Neural crest cell (in vitro differentiated cells): Measurements from ENCODE around the gene SCLT1. TPM values are rescaled to one million over a fixed set of nuclear protein-coding genes. Genes with fewer than 3 reads are reported as not detected.

Source experiments
- DNase-seq: peaks from one replicate; pipeline ENCODE4 v3.0.0; 2021; ENCODE audit warnings: low read depth, mixed read lengths, low spot score
- H3K27ac Mint-ChIP-seq: one replicate; pipeline ENCODE4 v1.8.0; 2021; ENCODE audit warnings: mild to moderate bottlenecking, mixed read lengths; ENCODE audit not compliant: unreplicated experiment
- H3K27me3 Mint-ChIP-seq: 2 replicates; pipeline ENCODE4 v1.8.0; 2021; ENCODE audit warnings: low read depth, mild to moderate bottlenecking, mixed read lengths
- H3K36me3 Mint-ChIP-seq: 2 replicates; pipeline ENCODE4 v1.8.0; 2021; ENCODE audit warnings: low read depth, mild to moderate bottlenecking, mixed read lengths
- H3K4me1 Mint-ChIP-seq: 2 replicates; pipeline ENCODE4 v1.8.0; 2021; ENCODE audit warnings: mixed read lengths
- H3K4me3 Mint-ChIP-seq: one replicate; pipeline ENCODE4 v1.8.0; 2021; ENCODE audit warnings: mild to moderate bottlenecking, mixed read lengths
- H3K9me3 Mint-ChIP-seq: 2 replicates; pipeline ENCODE4 v1.8.0; 2021; ENCODE audit warnings: mixed read lengths
- total RNA-seq: library from RNA; stranded (reverse); gene quantifications from 2 replicates; pipeline ENCODE4 v1.2.1, GENCODE V29; 2021
- TF ChIP-seq, protein P1 (sequence below): fragments of 200-600 bp; sonication (generic); conservative IDR thresholded peaks from 2 replicates; pipeline ENCODE4 v1.5.0; 2021; ENCODE audit warnings: antibody characterized with exemption, mild to moderate bottlenecking

SCLT1 gene
- total RNA-seq, 1 donor from 2014 or later, result 22.7 TPM

DNA sequence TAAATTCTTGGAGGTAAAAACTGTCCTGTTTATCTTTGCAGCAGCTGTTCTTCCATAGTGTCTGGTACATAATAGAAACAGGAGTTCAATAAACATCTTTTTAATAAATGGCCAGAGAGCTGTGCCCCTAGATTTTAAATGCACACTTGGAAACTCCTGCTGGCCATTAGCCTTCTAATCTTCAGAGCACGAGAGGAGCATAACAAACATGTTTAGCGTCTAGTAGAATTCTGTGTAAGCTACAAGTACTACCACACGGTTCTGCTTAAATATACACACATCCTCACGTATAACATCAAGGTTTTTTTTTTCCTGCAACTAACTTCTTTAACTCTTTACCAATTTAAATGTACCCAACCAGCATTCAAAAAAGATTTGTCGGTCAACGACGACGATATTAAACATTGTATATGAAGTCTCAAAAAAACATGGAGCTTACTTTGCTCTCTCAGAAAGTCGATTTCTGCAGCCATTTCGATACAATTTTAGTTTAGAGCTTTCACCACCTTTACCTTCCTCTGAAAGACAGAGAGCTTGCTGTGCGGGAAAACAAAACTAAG lies 628 bp downstream of the SCLT1 start:
- TF ChIP-seq, protein P1, sequence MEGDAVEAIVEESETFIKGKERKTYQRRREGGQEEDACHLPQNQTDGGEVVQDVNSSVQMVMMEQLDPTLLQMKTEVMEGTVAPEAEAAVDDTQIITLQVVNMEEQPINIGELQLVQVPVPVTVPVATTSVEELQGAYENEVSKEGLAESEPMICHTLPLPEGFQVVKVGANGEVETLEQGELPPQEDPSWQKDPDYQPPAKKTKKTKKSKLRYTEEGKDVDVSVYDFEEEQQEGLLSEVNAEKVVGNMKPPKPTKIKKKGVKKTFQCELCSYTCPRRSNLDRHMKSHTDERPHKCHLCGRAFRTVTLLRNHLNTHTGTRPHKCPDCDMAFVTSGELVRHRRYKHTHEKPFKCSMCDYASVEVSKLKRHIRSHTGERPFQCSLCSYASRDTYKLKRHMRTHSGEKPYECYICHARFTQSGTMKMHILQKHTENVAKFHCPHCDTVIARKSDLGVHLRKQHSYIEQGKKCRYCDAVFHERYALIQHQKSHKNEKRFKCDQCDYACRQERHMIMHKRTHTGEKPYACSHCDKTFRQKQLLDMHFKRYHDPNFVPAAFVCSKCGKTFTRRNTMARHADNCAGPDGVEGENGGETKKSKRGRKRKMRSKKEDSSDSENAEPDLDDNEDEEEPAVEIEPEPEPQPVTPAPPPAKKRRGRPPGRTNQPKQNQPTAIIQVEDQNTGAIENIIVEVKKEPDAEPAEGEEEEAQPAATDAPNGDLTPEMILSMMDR, result peak; percentile 24
- no peak for DNase-seq
- H3K27ac Mint-ChIP-seq, result no peak overlapping the region
- H3K27me3 Mint-ChIP-seq, result no peaks in the 10 kb centered on the region
- H3K4me1 Mint-ChIP-seq, result peaks cover 25% of the 10 kb centered on the region
- no peaks in the 10 kb centered on the region for H3K9me3 Mint-ChIP-seq
- peaks cover 5% of the 10 kb centered on the region for H3K36me3 Mint-ChIP-seq
- H3K4me3 Mint-ChIP-seq, result no peak overlapping the region

DNA sequence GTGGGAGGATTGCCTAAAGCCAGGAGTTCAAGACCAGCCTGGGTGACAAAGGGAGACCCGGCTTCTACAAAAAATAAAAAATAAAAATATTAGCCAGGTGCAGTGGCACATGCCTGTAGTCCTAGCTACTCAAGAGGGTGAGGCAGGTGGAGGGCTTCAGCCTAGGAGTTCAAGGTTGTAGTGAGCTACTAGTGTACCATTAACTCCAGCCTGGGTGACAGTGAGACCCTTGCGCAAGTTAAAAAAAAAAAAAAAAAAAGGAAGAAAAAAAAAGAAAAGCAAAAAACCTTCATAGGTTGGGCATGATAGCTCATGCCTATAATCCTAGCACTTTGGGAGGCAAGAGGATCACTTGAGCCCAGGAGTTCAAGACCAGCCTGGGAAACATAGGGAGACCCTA lies 5.8 kb downstream of the SCLT1 start:
- peaks cover 24% of the 10 kb centered on the region for H3K36me3 Mint-ChIP-seq
- DNase-seq, result no peak
- TF ChIP-seq, protein P1, result no peak
- no peak overlapping the region for H3K27ac Mint-ChIP-seq
- peaks cover 11% of the 10 kb centered on the region for H3K9me3 Mint-ChIP-seq
- no peaks in the 10 kb centered on the region for H3K27me3 Mint-ChIP-seq
- no peak overlapping the region for H3K4me3 Mint-ChIP-seq
- peaks cover 3% of the 10 kb centered on the region for H3K4me1 Mint-ChIP-seq

DNA sequence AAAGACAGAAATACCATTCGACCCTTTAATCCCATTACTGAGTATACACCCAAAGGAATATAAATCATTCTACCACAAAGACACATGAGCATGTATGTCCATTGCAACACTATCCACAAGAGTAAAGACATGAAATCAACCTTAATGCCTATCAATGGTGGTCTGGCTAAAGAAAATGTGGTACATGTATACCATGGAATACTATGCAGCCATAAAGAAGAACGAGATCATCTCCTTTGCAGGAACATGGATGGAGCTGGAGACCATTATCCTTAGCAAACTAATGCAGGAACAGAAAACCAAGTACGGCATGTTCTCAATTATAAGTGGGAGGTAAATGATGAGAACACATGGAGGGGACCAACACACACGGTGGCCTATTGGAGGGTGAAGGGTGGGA lies 7.9 kb downstream of the SCLT1 start:
- peaks cover 3% of the 10 kb centered on the region for H3K4me1 Mint-ChIP-seq
- TF ChIP-seq, protein P1, result no peak

DNA sequence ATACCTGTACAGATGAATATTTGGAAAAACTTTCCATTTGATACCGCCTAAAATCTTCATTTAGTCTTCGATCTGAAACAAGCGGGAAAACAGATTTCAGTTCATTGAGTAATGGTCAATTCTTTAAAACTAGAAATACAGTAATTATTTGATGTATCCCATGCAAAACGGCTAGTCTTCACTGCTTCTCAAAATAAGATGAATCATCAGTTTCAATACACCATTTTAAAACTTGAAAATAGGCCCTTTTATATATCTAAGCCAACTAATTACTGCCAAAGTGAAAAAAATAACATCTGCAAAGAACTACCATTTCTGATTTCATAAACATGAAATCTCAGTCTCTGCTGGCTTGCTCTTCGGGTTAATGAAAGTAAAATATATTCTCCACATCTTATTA lies 11.0 kb downstream of the SCLT1 start:
- H3K36me3 Mint-ChIP-seq, result peaks cover 58% of the 10 kb centered on the region

More for the DNA sequence above, 7.9 kb downstream of the SCLT1 start:
- peaks cover 15% of the 10 kb centered on the region for H3K9me3 Mint-ChIP-seq
- no peaks in the 10 kb centered on the region for H3K27me3 Mint-ChIP-seq
- H3K4me3 Mint-ChIP-seq, result no peak overlapping the region
- peaks cover 40% of the 10 kb centered on the region for H3K36me3 Mint-ChIP-seq
- DNase-seq, result no peak
- H3K27ac Mint-ChIP-seq, result no peak overlapping the region

DNA sequence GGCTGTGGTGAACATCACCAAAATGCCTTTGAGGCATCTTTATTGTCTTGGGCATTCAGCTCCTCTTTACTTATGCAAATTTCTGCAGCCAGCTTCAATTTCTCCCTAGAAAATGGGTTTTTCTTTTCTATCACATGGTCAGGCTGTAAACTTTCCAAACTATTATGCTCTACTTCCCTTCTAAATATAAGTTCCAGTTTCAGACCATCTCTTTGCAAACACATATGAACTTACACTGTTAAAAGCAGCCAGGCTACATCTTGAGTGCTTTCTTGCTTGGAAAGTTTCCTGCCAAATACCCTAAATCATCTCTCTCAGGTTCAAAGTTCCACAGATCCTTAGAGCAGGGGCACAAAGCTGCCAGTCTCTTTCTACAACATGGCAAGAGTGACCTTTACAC lies 13.2 kb downstream of the SCLT1 start:
- Mint-ChIP-seq H3K9me3 (peaks cover 27% of the 10 kb centered on the region), H3K27ac (no peak overlapping the region), H3K27me3 (no peaks in the 10 kb centered on the region), H3K4me3 (no peak overlapping the region), H3K36me3 (peaks cover 60% of the 10 kb centered on the region), H3K4me1 (no peaks in the 10 kb centered on the region)
- TF ChIP-seq, protein P1, result no peak
- DNase-seq, result no peak

More for the DNA sequence above, 11.0 kb downstream of the SCLT1 start:
- no peak overlapping the region for H3K4me3 Mint-ChIP-seq
- H3K9me3 Mint-ChIP-seq, result peaks cover 24% of the 10 kb centered on the region
- H3K27me3 Mint-ChIP-seq, result no peaks in the 10 kb centered on the region
- H3K4me1 Mint-ChIP-seq, result no peaks in the 10 kb centered on the region
- TF ChIP-seq, protein P1, result no peak
- no peak for DNase-seq
- no peak overlapping the region for H3K27ac Mint-ChIP-seq
